Keratinocyte (primary cell): ENCODE measurements around the gene PIK3IP1. TPM values are rescaled to one million over a fixed set of nuclear protein-coding genes. Genes with fewer than 3 reads are reported as not detected.

Experiments used
- DNase-seq: peaks from one replicate; pipeline ENCODE4 v3.0.0-alpha.2; 2011; ENCODE audit warnings: low read depth, missing footprints, low spot score
- FAIRE-seq: peaks from 2 replicates; lab custom pipeline; 2011; peaks lifted over from hg19 to GRCh38; lab: Jason Lieb, UNC
- H2AFZ ChIP-seq: 2 replicates; pipeline ENCODE4 v1.6.0; 2012; ENCODE audit warnings: low read length, control low read depth, inconsistent platforms; ENCODE audit not compliant: control insufficient read depth
- H3K27ac ChIP-seq: 2 replicates; pipeline ENCODE4 v1.5.1; 2011; ENCODE audit warnings: low read length; ENCODE audit not compliant: control insufficient read depth, insufficient read depth
- H3K27me3 ChIP-seq: 3 replicates; pipeline ENCODE4 v1.6.0; 2011; ENCODE audit warnings: low read length; ENCODE audit not compliant: control insufficient read depth, insufficient read depth; ENCODE audit errors: extremely low read depth
- H3K36me3 ChIP-seq, 2 experiments: 2 replicates in 1 of 2; 3 replicates in 1 of 2; pipeline ENCODE4 v1.5.1; 2011; ENCODE audit warnings: low read length in 2 of 2, mild to moderate bottlenecking in 1 of 2; ENCODE audit not compliant: control insufficient read depth in 2 of 2, insufficient read depth in 2 of 2; ENCODE audit errors: extremely low read depth in 1 of 2
- H3K4me1 ChIP-seq: 3 replicates; pipeline ENCODE4 v1.5.1; 2011; ENCODE audit warnings: low read length; ENCODE audit not compliant: control insufficient read depth, insufficient read depth; ENCODE audit errors: extremely low read depth
- H3K4me2 ChIP-seq: 3 replicates; pipeline ENCODE4 v1.6.0; 2011; ENCODE audit warnings: low read depth, low read length; ENCODE audit not compliant: control insufficient read depth, insufficient read depth; ENCODE audit errors: extremely low read depth
- H3K4me3 ChIP-seq, 3 experiments: fragments of 200-600 bp in 1 of 3; sonication (generic) in 1 of 3; 2 replicates in 2 of 3; 3 replicates in 1 of 3; pipeline ENCODE4 v1.5.1; 2011 to 2016; ENCODE audit warnings: low read length in 3 of 3, mild to moderate bottlenecking in 3 of 3, control low read depth in 2 of 3, inconsistent platforms in 1 of 3, low read depth in 1 of 3, mixed read lengths in 1 of 3, mixed run types in 1 of 3, moderate library complexity in 1 of 3; ENCODE audit not compliant: control insufficient read depth in 2 of 3, insufficient read depth in 2 of 3; ENCODE audit errors: extremely low read depth in 1 of 3
- H3K79me2 ChIP-seq: 2 replicates; pipeline ENCODE4 v1.6.0; 2012; ENCODE audit warnings: low read length; ENCODE audit not compliant: control insufficient read depth, insufficient read depth
- H3K9ac ChIP-seq: 3 replicates; pipeline ENCODE4 v1.6.0; 2011; ENCODE audit warnings: low read length; ENCODE audit not compliant: control insufficient read depth, insufficient read depth; ENCODE audit errors: extremely low read depth
- H3K9me1 ChIP-seq: 3 replicates; pipeline ENCODE4 v1.6.0; 2011; ENCODE audit warnings: low read length; ENCODE audit not compliant: control insufficient read depth, insufficient read depth; ENCODE audit errors: extremely low read depth
- H3K9me3 ChIP-seq: 2 replicates; pipeline ENCODE4 v1.5.1; 2012; ENCODE audit warnings: low read depth, low read length; ENCODE audit not compliant: control insufficient read depth
- H4K20me1 ChIP-seq: 3 replicates; pipeline ENCODE4 v1.6.0; 2011; ENCODE audit warnings: low read length; ENCODE audit not compliant: control insufficient read depth, insufficient read depth; ENCODE audit errors: extremely low read depth
- EZH2 ChIP-seq: IDR thresholded peaks from one replicate; pipeline ENCODE4 v1.6.1; 2012; ENCODE audit warnings: inconsistent platforms, mild to moderate bottlenecking, low read length, moderate library complexity
- dilution Hi-C: fragments of 300-500 bp; cut with MboI; formaldehyde crosslinking; loops from one replicate; pipeline ENCODE4 v1.7.0; 2020; ENCODE audit warnings: low sequenced_read_pairs; ENCODE audit not compliant: extremely low pct_ligation_motif_present
- polyA plus RNA-seq, 5 experiments: library from polyadenylated mRNA; depleted of rRNA in 3 of 5; stranded (reverse) in 3 of 5; stranded (forward) in 1 of 5; unstranded in 1 of 5; fragments of >200 nt; gene quantifications; 1 replicate in 1 of 5; 2 replicates in 3 of 5; 3 replicates in 1 of 5; pipeline versions ENCODE4 v1.2.1 to v1.2.3, GENCODE V29; 2011 to 2012; ENCODE audit warnings: missing spikeins in 2 of 5, low read depth in 1 of 5, low replicate concordance in 1 of 5
- TF ChIP-seq, protein P1 (sequence below), 3 experiments: IDR thresholded peaks in 1 of 3; conservative IDR thresholded peaks in 1 of 3; optimal IDR thresholded peaks in 1 of 3; 2 replicates in 2 of 3; 3 replicates in 1 of 3; pipeline versions ENCODE3 to v1.5.1; 2011; ENCODE audit warnings: low read length in 3 of 3, mild to moderate bottlenecking in 3 of 3, moderate library complexity in 2 of 3, control low read depth in 1 of 3, inconsistent platforms in 1 of 3; ENCODE audit not compliant: insufficient read depth in 2 of 3; ENCODE audit errors: extremely low read depth in 1 of 3

PIK3IP1 gene
- polyA plus RNA-seq, 1 donor (not counting 4 experiments of a cell fraction or from before 2014, with no cell fraction given), result 13.3 TPM

GRCh38 chr22:31250740-31251600 is 41.3 kb downstream of the PIK3IP1 start:
- FAIRE-seq, result peak; percentile 97
- no peaks in the 10 kb centered on the region for H4K20me1 ChIP-seq
- TF ChIP-seq, protein P1, sequence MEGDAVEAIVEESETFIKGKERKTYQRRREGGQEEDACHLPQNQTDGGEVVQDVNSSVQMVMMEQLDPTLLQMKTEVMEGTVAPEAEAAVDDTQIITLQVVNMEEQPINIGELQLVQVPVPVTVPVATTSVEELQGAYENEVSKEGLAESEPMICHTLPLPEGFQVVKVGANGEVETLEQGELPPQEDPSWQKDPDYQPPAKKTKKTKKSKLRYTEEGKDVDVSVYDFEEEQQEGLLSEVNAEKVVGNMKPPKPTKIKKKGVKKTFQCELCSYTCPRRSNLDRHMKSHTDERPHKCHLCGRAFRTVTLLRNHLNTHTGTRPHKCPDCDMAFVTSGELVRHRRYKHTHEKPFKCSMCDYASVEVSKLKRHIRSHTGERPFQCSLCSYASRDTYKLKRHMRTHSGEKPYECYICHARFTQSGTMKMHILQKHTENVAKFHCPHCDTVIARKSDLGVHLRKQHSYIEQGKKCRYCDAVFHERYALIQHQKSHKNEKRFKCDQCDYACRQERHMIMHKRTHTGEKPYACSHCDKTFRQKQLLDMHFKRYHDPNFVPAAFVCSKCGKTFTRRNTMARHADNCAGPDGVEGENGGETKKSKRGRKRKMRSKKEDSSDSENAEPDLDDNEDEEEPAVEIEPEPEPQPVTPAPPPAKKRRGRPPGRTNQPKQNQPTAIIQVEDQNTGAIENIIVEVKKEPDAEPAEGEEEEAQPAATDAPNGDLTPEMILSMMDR (optimal IDR thresholded peaks at IDR 0.05 in 1 of 3, IDR thresholded peaks at IDR 0.05 in 1 of 3, conservative IDR thresholded peaks at IDR 0.05 in 1 of 3; ENCODE audit: extremely low read depth in 1 of 3, insufficient read depth in 2 of 3, low read length in 3 of 3), result no peak
- TF ChIP-seq EZH2, result no peak
- peak overlapping the region; percentile 86 for H3K27ac ChIP-seq
- no peak overlapping the region for H2AFZ ChIP-seq
- no peak for DNase-seq
- peaks cover 8 to 28% of the 10 kb centered on the region in 2 experiments for H3K36me3 ChIP-seq
- peak overlapping the region; percentile 87 to 97 (median 96) for H3K4me3 ChIP-seq
- peaks cover 62% of the 10 kb centered on the region for H3K4me1 ChIP-seq
- dilution Hi-C loops, result no loop called here
- H3K4me2 ChIP-seq, result peak overlapping the region; percentile 93
- H3K9me3 ChIP-seq, result no peaks in the 10 kb centered on the region
- peak overlapping the region; percentile 87 for H3K9ac ChIP-seq
- no peaks in the 10 kb centered on the region for H3K27me3 ChIP-seq
- H3K9me1 ChIP-seq, result no peaks in the 10 kb centered on the region
- peaks cover 69% of the 10 kb centered on the region for H3K79me2 ChIP-seq

- Histone ChIP-seq H3K27me3 (no peaks in the 10 kb centered on the region), H3K4me2 (peak overlapping the region; percentile 93), H3K79me2 (peaks cover 56% of the 10 kb centered on the region), H2AFZ (no peak overlapping the region), H3K9ac (peak overlapping the region; percentile 87), H3K9me1 (no peaks in the 10 kb centered on the region), H3K4me1 (peaks cover 57% of the 10 kb centered on the region), H4K20me1 (no peaks in the 10 kb centered on the region), H3K4me3 (peak overlapping the region; percentile 87 to 97 (median 96)), H3K27ac (peak overlapping the region; percentile 86), H3K9me3 (no peaks in the 10 kb centered on the region), H3K36me3 (peaks cover under 1 to 18% of the 10 kb centered on the region in 2 experiments)
- DNase-seq (no peak), FAIRE-seq (peak; percentile 92)
- dilution Hi-C loops, result no loop called here
- TF ChIP-seq, protein P1 (optimal IDR thresholded peaks at IDR 0.05 in 1 of 3, IDR thresholded peaks at IDR 0.05 in 1 of 3, conservative IDR thresholded peaks at IDR 0.05 in 1 of 3; ENCODE audit: extremely low read depth in 1 of 3, insufficient read depth in 2 of 3, low read length in 3 of 3), result no peak
- TF ChIP-seq EZH2, result no peak
Measured at GRCh38 chr22:31248965-31249958, 43.0 kb downstream of the PIK3IP1 start.
